PC-3 (cell line): Measurements from ENCODE around the gene PLCL2.

Experiments used
- EZH2 ChIP-seq: fragments of 300-600 bp; sonication (generic); IDR thresholded peaks from one replicate; pipeline ENCODE4 v1.6.1; 2017; ENCODE audit warnings: antibody characterized with exemption, mild to moderate bottlenecking, low read length; ENCODE audit not compliant: unreplicated experiment
- EZH2phosphoT487 ChIP-seq: fragments of 300-600 bp; sonication (generic); IDR thresholded peaks from 2 replicates; pipeline ENCODE4 v1.6.1; 2018; ENCODE audit warnings: mild to moderate bottlenecking, antibody characterized with exemption, low read length, borderline replicate concordance
- TF ChIP-seq, protein P1 (sequence below): fragments of 300-600 bp; sonication (generic); conservative IDR thresholded peaks from 2 replicates; pipeline ENCODE4 v1.5.1; 2017; ENCODE audit warnings: antibody characterized with exemption, low read depth, mild to moderate bottlenecking, low read length

DNA sequence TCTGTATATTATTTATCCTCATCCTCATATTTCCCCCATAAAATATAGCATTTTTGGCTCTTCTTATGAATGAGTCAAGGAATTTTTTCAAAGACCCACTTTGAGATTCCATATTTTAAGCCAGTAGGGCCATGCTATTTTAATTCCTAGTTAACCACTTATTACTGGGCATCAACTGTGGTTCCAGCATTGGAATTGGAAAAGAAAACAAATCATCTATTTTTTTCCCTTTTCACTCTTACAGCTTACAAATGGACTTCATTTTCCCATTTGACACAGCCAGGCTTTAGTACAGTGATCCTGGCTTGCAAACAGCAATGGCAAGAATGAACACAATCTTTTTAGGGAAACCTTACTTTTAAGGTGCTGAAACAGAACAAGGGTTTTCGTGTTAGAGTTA lies 19.4 kb upstream of the PLCL2 start:
- TF ChIP-seq, protein P1, sequence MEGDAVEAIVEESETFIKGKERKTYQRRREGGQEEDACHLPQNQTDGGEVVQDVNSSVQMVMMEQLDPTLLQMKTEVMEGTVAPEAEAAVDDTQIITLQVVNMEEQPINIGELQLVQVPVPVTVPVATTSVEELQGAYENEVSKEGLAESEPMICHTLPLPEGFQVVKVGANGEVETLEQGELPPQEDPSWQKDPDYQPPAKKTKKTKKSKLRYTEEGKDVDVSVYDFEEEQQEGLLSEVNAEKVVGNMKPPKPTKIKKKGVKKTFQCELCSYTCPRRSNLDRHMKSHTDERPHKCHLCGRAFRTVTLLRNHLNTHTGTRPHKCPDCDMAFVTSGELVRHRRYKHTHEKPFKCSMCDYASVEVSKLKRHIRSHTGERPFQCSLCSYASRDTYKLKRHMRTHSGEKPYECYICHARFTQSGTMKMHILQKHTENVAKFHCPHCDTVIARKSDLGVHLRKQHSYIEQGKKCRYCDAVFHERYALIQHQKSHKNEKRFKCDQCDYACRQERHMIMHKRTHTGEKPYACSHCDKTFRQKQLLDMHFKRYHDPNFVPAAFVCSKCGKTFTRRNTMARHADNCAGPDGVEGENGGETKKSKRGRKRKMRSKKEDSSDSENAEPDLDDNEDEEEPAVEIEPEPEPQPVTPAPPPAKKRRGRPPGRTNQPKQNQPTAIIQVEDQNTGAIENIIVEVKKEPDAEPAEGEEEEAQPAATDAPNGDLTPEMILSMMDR, result no peak
- TF ChIP-seq EZH2, result no peak
- no peak for TF ChIP-seq EZH2phosphoT487
